HG03025 (cell line): ENCODE measurements around the gene LETMD1.
A peak's percentile ranks its signal among the peaks of the same experiment; 100 is the strongest.
"Not testable (repeated sequence)": the region's sequence is repeated elsewhere in the genome, so short reads cannot be mapped to it uniquely, and the experiment has no call there.

Experiments
- ATAC-seq: cut with Tn5 transposase; IDR thresholded peaks from one replicate; pipeline ENCODE4 v1.9.1; 2021; ENCODE audit warnings: mild to moderate bottlenecking, moderate library complexity; ENCODE audit not compliant: unreplicated experiment, low FRiP score

LETMD1 gene, protein sequence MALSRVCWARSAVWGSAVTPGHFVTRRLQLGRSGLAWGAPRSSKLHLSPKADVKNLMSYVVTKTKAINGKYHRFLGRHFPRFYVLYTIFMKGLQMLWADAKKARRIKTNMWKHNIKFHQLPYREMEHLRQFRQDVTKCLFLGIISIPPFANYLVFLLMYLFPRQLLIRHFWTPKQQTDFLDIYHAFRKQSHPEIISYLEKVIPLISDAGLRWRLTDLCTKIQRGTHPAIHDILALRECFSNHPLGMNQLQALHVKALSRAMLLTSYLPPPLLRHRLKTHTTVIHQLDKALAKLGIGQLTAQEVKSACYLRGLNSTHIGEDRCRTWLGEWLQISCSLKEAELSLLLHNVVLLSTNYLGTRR

DNA sequence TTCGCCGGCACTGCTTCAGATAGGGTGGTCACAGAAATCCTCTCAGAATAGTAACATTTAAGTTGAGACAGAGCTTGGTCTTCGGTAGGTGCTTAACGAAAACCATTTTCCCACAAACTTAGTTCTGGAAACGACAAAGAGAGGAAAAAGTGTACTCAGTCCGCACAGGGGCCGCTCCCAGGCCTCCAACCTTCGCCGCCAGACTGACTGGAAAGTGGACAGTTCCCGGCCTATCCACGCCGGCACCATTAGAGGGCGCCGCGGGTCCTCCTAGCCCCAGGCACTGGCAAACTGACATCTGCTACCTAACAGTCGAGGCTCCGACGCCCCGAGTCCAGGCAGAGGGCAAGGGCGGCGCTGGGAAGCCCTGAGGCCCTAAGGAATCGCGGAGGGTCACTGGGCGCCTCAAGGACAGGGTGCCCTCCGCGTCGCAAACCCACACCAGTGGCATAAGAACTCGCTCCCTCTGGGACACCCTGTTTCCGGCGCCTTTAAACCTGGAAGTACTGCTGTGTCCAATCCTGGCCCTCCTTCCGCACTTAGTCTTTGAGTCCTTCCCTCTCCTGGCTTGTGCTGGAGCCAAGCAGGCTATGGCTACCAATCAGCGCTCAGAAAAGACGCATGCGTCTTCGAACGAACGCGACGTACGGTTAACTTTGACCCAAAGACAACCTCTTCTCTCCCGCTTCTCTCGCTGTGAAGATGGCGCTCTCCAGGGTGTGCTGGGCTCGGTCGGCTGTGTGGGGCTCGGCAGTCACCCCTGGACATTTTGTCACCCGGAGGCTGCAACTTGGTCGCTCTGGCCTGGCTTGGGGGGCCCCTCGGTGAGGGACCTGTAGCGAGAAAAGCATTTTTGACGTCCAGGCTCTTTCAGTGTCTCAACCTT lies at the start of gene LETMD1:
Gene LETMD1, plus strand, starts transcription at position 673 of the 886 bp plus-strand sequence. Its CDS starts 30 bp downstream, at position 703.
- ATAC-seq: peak; percentile 92

DNA sequence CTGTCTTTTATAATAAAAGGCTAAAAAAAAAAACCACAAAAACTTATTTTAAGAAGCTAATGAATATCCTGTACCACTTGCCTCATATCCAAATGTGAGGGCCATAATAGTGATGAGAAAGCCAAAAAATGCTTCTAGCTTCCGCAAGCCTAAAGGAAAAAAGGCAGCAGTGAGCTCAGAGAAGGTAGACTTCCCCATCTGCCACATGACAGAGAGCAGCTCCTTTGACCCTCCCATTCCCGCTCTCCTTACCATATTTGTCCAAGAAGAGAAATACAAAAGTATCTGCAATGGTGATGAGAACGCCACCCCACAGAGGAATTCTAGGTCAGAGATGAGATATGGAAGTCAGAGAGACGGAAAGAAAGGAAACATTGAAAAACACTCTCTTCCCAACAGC lies 49.0 kb upstream of the LETMD1 start:
- ATAC-seq: no peak

DNA sequence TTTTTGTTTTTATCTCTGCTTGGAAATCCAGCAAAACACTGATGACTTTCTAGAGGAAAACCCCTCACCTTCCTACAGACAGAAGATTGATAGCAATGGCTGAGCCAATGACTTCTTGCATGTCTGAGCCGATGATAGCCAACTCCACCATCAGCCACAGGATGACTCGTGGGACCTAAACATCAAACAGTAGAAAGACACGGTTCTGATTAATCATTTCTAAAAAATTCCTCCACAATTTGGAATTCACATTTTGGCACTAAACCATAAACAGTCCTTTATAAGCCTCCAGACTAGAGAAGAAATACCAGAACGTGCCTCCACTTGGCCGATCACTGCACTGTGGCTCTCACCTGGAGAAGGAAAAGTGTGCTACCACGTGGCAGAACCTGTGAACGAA lies 47.9 kb upstream of the LETMD1 start:
- no peak for ATAC-seq

DNA sequence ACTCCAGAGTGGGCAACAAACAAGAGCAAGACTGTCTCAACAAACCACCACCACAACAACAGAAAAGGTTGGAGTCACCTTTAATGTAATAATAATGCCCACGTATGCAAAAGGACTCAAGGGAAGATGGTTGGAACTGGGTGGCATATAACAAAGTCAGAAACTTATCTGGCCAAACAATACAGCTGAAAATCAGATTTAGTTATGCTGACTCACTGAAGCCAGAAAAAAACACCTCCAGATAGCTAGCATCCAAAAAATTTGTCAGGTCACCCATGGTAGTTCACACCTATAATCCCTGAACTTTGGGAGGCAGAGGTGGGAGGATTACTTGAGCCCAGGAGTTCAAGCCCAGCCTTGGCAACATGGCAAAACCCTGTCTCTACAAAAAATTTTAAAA lies 46.3 kb upstream of the LETMD1 start:
- no peak for ATAC-seq

DNA sequence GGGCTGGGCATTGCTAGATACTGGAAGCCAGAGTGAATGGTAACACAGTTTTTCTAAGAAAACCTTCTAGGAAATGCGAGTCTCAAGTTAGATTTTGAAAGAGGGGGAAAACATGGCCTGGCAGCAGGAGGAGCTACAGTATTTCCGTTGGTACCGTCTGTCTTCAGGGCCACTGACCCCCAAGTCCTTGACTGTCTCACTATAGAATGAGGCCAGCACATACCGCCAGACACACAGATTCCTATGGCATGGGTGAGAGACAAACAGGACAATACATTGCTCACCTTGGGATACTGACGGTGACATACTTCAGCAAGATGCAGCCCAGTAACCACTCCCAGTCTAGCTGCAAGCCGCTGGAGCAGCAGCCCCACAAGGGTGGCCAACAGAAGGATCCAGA lies 43.6 kb upstream of the LETMD1 start:
- no peak for ATAC-seq

DNA sequence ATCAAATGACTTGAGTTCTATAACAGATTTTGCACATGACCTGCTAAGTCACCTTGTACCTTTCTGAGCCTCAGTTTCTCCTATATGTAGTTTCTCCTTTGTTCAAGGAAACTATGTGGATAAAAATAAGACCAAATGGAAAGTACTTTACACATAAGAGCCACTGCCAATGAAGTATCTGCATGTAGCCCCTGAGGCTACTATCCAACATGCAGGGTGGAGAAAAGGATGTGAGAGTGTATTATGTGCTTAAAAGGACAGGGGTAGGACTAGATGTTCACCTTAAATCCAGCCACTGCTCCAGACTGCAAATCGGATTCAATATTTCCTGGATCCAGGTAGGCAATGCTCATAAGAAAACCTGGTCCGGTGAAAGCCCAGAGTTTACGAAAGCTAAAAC lies 43.1 kb upstream of the LETMD1 start:
- ATAC-seq: no peak

DNA sequence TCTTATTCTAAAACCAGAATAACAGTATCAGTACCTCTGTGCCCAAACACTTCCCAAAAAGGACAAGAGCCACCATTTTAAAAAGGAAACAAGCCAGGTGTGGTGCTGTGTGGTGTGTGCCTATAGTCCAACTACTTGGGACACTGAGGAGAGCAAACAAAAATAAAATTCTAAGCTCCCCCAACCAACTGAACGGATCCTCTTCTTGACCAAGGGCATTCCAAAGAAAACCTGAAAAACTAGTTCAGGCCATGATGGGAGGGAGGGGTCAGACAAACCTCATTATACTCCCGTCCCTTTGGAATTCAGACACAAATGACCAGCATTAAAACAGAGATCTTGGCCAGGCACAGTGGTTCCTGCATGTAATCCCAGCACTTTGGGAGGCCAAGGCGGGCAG lies 42.5 kb upstream of the LETMD1 start:
- no peak for ATAC-seq

DNA sequence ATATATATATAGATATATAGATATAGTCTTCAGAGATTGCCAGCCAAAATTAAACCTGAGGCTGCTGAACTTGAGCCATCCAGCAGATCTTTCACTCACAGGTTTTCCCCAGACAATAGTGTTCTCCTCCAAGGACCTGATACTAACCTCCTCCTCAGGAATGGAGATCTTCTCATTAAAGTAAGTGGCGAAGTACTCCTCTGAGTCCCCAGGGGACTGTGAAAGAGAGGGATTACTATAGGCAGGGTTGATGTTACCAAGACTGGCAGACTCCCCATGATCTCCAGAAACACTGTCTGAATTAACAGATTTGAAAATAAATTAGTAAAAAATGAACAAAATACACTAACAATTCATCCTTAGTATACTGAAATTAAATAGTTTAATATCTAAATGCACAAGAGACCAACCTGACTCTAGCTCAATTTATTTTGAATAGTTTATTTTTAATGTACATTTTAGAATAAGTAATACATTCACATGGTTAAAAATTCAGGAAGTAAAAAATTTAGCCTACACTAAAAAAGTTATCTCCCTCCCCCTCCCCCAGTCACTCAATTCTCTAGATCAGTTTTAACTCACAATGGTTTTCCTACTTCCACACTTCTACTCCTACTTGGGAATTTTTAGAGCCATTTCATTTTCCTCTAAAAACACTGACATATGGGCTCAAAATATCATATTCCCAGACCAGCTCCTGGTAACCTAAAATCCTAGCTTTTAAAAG lies 39.6 kb upstream of the LETMD1 start:
- no peak for ATAC-seq

DNA sequence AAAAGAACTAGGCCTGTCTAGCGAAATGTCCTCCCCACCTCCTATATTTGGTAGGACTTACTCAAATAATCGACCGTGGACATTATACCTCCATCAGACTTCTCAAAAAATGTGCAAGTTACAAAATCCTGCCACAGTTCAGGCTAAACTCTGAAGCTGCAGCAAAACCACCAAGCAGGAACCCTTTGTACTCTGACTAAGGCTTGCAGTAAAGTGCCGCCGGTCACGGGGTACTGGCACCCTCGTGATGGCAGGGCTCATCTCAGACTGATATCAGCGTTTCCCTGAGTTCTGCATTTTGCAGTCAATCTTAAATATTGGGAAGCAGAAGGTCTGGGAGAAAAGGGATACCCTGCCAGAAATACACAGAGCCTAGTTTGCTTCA lies 39.1 kb upstream of the LETMD1 start:
- ATAC-seq: no peak

DNA sequence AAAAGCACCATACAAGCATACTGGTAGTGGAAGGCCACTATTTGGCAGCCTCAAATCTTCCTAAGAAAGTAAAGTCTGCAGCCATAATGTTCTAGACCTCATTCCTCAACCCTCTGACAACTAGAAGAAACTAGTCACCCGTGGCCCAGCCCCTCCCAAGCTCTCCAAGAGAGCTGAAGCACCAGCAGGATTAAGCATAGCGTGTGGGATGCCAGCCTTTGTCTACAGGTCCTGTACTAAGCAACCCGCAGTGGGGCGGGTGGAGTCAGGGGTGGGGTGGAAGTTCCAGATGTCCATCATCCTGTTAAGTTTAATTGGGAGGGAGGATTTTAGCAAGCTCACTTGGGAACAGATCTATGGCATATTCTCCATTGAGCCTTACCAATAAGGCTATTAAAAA lies 36.2 kb upstream of the LETMD1 start:
- no peak for ATAC-seq

DNA sequence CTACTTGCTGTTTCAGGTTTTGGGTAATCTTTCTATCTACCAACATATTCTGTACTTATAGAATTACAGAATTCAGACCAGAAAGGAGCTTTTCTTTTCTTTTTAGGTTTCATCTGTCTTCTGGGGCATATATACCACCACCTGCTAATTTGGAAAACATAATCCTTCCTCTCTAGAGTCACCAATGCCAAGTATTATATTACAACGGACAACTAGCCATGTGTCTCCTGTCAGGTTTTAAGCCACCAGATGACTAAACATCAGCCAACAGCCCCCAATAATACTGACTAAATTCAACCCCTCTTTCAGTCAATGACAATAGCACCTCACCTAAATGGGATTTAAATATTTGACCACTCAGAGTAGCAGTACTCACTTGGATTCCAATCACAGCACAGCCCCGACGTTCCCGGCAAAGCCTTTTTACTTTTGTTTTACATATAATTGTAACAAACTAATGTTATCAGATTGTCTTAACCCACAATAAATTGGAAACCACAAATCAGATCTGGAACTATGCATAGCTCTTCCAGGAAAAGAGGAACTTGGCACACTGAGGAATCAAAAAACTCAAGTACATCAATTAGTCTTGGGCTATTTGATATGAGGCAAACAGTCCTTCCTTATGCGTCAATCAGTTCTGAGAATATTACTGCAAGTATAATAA lies 35.4 kb upstream of the LETMD1 start:
- ATAC-seq: no peak

DNA sequence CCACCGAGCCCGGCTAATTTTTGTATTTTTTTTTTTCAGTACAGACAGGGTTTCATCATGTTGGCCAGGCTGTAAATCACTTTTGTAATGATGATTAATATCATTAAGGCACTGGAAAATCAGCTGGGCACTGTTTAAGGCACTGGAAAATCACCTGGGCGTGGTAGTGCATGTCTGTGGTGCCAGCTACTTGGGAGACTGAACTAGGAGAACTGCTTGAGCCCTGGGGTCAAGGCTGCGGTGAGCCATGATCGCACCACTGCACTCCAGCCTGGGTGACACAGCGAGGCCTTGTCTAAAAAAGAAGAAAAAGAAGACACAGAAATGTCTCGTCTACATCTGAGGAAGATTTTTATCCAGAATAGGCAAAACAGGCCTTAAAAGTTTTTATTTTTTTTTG lies 34.7 kb upstream of the LETMD1 start:
- ATAC-seq: no peak

DNA sequence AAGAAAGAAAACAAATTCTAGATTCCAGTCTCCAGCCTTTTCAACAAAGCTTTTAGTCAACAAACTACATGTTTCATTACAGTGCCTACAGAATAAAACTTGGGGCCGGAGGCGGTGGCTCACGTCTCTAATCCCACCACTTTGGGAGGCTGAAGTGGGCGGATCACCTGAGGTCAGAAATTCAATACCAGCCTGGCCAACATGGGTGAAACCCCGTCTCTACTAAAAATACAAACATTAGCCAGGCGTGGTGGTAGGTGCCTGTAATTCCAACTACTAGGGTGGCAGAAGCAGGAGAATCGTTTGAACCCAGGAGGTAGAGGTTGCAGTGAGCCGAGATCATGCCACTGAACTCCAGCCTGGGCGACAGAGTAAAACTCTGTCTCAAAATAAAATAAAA lies 33.7 kb upstream of the LETMD1 start:
- ATAC-seq: not testable (repeated sequence)

DNA sequence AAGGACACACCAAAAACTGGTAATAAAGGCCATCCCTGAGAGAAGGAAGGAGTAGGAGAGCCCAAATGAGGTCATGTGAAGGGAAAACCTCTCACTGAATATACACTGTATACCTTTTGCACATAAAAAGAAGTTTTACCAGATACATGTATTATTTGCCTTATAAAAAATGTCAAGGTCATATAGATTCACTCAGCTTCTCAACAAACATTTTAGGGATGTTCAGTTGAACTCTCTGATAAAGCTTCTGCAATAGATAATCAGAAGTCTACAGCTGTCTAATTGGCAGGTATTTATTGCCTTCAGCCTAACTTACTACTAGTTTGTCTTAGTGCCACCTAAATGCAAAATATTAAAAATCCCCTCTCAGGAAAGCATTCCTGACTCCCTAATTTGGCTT lies 30.7 kb upstream of the LETMD1 start:
- no peak for ATAC-seq

DNA sequence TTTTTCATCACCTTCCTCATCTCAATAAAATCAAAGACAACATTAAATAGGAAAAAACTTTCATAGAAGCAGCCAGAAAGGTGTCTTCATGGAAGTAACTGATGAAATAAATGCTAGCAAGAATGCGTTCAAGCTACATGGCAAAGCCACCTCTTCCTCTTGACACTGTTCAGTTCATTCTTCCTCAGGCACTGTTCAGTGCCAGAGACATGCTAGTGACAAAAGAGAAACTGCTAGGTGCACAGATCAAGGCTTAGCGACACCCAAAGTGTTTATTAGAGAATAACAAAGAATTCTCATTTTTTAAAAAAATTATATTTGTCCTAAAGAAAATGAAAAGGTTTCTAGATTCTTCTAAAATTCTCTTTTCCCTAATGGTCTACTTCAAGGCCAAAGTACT lies 29.2 kb upstream of the LETMD1 start:
- no peak for ATAC-seq

DNA sequence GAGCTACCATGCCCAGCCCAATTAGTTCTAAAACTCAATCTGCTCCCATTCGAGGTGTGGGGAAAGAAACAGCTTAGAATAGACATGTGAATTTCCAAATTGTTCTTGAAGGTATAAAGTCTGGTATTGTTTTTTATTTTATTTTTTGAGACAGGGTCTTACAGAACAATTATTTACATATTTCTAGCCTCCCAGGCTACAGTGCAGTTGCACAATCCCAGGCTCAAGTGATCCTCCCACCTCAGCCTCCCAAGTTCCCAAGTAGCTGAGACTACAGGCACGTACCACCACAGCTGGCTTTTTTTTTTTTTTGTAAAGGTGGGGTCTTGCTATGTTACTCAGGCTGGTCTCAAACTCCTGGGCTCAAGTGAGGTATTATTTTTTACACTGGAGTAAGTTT lies 28.2 kb upstream of the LETMD1 start:
- ATAC-seq: no peak

DNA sequence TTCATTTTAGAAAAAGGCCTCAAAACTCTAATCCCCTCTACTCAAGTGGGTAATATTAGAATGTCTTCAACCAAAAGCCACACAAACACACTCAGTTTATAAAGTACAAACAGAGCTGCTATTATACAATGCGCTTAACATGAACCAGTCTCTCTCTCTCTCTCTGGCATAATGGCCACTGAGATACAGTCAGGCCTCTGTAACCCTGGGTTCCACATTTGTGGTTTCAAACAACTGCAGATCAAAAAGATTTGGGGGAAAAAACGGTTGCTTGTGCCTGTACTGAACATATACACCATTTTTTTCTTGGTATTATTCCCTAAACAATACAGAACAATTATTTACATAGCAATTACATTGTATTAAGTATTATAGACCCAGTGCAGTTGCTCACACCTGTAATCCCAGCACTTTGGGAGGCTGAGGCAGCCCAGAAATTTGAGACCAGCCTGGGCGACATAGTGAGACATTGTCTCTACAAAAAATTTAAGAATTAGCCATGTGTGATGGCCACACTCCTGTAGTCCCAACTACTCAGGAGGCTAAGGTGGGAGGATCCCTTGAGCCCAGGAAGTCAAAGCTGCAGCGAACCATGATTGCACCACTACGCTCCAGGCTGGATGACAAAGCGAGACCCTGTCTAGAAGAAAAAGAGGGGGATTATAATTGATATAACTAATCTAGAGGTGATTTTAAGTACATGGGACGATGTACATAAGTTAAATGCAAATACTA lies 27.5 kb upstream of the LETMD1 start:
- ATAC-seq: no peak

DNA sequence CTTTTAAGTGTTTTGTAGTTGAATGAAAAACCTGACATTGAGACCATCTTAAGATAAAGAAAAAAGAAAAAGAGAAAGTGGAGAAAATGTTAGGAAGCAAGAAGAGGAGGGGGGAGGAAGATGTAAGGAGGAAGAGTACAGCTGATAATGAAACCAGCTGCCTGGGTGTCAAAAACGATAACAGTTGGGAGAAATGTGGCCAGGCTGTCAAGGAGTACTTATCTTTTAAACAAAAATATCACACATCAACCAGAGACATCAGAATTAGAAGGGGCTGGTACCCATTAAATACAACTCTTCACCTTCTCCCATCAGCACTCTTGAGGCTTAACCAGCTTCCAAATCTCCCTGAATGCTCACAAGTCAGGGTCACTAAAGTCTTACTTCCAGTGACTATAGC lies 26.4 kb upstream of the LETMD1 start:
- ATAC-seq: no peak

DNA sequence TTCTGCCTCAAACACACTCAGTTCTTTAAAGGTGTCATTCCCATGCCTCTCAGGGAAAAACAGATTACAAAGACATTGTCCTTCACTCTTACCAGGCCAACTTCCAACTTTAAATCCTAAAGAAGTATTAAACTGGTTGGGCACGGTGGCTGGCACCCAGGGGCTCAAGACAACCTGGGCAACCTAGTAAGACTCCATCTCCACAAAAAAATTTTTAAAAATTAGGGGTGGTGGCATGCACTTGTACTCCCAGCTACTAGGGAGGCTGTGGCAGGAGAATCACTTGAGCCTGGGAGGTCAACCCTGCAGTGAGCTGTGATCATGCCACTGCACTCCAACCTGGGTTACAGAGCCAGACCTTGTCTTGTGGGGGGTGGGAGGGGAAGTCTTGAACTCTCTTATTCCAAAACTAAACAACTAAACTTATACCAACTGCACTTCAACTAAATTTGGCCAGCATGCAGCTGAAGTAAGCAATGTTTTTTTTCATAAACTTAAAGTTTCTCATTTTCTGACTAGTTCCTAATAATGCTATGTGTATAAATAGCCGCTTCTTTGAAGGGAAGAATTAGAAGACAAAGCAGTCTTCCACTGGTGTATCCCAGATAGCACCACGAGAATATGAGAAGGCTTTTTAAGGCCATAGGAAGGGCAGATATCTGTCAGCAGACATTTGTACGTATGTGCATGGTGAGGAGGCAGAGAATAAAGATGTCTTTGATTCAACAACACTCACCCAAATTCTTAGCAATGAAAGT lies 24.3 kb upstream of the LETMD1 start:
- ATAC-seq: no peak
